ENCODE measurements around the gene TRIM72. TPM values are rescaled to one million over a fixed set of nuclear protein-coding genes. Genes with fewer than 3 reads are reported as not detected.
A peak's percentile ranks its signal among the peaks of the same experiment; 100 is the strongest.

Gene TRIM72
- total and polyA plus RNA-seq, 9 of the 15 experiments (the other 6 are each of a cell fraction or from before 2014, with no cell fraction given): under 0.01 TPM; not detected in 8

DNA sequence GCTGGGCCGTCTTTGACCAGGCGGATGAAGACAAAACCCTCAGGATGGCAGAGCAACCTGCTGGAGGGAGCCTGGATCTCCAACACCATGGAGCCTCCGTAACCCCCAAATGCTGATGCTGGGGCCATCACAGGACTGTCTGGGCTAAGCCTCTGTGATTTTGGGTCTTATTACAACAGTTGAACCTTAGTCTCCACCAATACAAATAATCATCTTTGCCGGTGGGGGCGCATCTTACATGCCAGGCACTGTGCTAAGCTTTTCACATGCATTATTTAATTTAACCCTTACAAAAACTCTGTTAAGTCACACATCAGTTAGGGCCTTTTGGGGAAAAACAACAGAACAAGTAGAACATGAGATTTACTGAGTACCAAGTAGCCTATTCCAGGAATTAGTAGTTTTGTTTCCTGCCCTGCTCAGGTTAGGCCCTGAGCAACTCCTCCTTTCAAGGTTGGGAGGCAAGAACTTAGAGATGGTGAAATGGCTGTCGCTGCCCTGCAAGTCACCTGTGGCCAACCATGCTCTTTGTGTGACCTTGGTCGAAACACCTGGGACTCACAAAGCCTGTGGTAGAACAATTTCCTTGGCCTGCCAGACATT, 37.0 kb downstream of the TRIM72 start:
- ChIA-PET CTCF (ENCODE audit: low intra/inter-chr PET ratio) (no interaction called here), POLR2A (interaction anchor here (0.6 kb wide), 1 partner anchor 430 kb away, joined by 3 read pairs; no protein-coding TSS in a partner anchor)
- peak in 1 of 4 experiments; percentile 2 for DNase-seq (ENCODE audit: extremely low read depth in 1 of 4, low spot score in 3 of 4)
- H3K9ac ChIP-seq (ENCODE audit: insufficient read depth in 1 of 2, low read depth in 2 of 2, low read length in 2 of 2): peak overlapping the region in 1 of 2 experiments; percentile 23; a peak in 1 of 4 replicates
- no peaks in the 10 kb centered on the region for H3K36me3 ChIP-seq (ENCODE audit: control insufficient read depth, insufficient read depth, low read length)
- H3K4me2 ChIP-seq (ENCODE audit: insufficient read depth, low read length): no peak overlapping the region
- H4K20me1 ChIP-seq (replicated peaks; ENCODE audit: control insufficient read depth, insufficient read depth, low read length): no peaks in the 10 kb centered on the region
- whole genome bisulfite sequencing (ENCODE audit: insufficient coverage, low coverage, missing lambda C conversion rate): 78% methylated on average over 7 of the region's 7 CpGs
- H2AFZ ChIP-seq (ENCODE audit: low read depth, low read length): no peak overlapping the region
- H3K79me2 ChIP-seq (ENCODE audit: control insufficient read depth, insufficient read depth, low read length): no peaks in the 10 kb centered on the region
- no TSS peak for BruUV-seq (replicated peaks)
- no peak for TF ChIP-seq CCNT2 (IDR thresholded peaks at IDR 0.05; ENCODE audit: borderline replicate concordance, extremely low read depth, insufficient read length, low read depth, low read length)
- TF ChIP-seq ILK (tag; IDR thresholded peaks at IDR 0.05; ENCODE audit: borderline replicate concordance, low read depth): no peak
- TF ChIP-seq ILF3 (IDR thresholded peaks at IDR 0.05; ENCODE audit: borderline replicate concordance): no peak
- TF ChIP-seq CTCF (IDR thresholded peaks at IDR 0.05 in 2 of 3, conservative IDR thresholded peaks at IDR 0.05 in 1 of 3; ENCODE audit: insufficient read depth in 2 of 3, low read depth in 1 of 3, low read length in 3 of 3): 0 out of 6 replicates have a peak, but pooled peaks of 1 of the 3 experiments have one; percentile 3
- no peak overlapping the region for H3K4me3 ChIP-seq
- H3K9me1 ChIP-seq (ENCODE audit: control insufficient read depth, insufficient read depth, low read length): no peaks in the 10 kb centered on the region
- H3K4me1 ChIP-seq (replicated peaks in 1 of 2; ENCODE audit: control insufficient read depth in 2 of 2, insufficient read depth in 2 of 2, low read length in 2 of 2): peaks cover 23 to 32% of the 10 kb centered on the region in 2 experiments
- in situ Hi-C loops (cut with MboI): no loop called here
- FAIRE-seq: no peak
- intact Hi-C loops (cut with micrococcal nuclease): no loop called here
- no peaks in the 10 kb centered on the region for H3K9me3 ChIP-seq (replicated peaks; ENCODE audit: control insufficient read depth, insufficient read depth, low read depth, low read length)
- no peak for ATAC-seq
- H3K27me3 ChIP-seq (ENCODE audit: control insufficient read depth in 2 of 2, insufficient read depth in 2 of 2, low read length in 2 of 2): no peaks in the 10 kb centered on the region
- H3K27ac ChIP-seq (ENCODE audit: extremely low read depth, low read depth, low read length): no peak overlapping the region

Measured in K562 (cell line).